Measurements from ENCODE around the gene H2AZ2.
"Not testable (repeated sequence)": the region's sequence is repeated elsewhere in the genome, so short reads cannot be mapped to it uniquely, and the experiment has no call there.

GRCh38 chr7:44843440-44843839 lies 4.4 kb downstream of the H2AZ2 start:
- TF ChIP-seq CTCF (IDR thresholded peaks at IDR 0.05; ENCODE audit: insufficient read depth, low read length); POLR2AphosphoS5 (IDR thresholded peaks at IDR 0.05; ENCODE audit: low read depth); REST (IDR thresholded peaks at IDR 0.05; ENCODE audit: insufficient replicate concordance, low read depth); SPI1 (IDR thresholded peaks at IDR 0.05; ENCODE audit: borderline replicate concordance, low read depth); GABPA (IDR thresholded peaks at IDR 0.05; ENCODE audit: low read depth): not testable (repeated sequence)

All from HL-60 (cell line).